HG03571 (cell line): ENCODE results near the gene SNPH.

Source experiments
- ATAC-seq: cut with Tn5 transposase; IDR thresholded peaks from one replicate; pipeline ENCODE4 v1.9.1; 2021; ENCODE audit not compliant: unreplicated experiment

SNPH gene

DNA sequence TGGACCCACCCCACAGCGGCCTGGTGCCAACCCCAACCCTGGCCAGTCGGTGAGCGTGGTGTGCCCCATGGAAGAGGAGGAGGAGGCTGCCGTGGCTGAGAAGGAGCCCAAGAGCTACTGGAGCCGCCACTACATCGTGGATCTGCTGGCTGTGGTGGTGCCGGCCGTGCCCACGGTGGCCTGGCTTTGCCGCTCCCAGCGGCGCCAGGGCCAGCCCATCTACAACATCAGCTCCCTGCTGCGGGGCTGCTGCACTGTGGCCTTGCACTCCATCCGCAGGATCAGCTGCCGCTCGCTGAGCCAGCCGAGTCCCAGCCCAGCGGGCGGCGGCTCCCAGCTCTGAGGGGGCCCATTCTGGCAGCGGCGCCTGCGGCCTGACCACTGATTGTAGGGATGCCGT lies 39.6 kb downstream of the SNPH start:
- no peak for ATAC-seq

DNA sequence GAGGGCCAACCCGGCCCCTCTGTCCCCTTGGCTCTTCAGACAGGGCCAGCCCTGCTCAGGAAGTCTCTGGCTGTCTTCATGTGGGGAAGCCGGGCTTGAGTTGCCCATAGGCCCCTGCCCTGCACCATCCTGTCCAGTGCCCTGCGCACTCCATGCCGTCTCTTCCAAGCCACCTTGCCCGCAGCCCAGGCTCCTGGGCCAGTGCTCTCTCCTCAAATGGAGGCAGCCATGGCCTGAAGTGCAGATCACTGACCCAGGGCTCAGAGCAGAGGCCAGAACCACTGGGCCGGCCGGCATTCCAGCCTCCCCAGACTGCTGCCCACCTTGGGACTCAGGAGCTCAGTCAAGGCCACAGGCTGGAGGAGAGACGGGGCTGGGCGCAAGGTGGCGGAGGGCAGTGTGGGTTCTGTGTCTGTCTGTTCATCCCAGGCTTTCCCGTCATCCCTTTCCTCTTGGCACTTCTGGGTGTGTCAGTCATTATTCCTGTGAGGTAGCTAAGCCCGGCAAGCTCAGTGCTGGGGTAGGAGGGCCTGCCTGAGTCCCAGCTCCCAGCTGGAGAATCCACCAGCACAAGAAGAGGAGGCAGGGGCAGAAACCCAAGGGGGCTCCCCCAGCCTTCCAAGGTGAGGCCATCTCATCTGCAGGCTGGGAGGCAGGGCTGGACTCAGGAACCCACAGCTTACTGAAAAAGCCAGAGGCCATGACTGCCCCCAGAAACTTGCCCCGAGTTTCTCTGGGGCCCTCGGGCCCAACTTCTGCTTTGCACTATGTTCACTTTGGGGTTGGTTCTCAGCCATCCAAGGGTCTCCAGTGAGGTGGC lies 40.4 kb downstream of the SNPH start:
- no peak for ATAC-seq

DNA sequence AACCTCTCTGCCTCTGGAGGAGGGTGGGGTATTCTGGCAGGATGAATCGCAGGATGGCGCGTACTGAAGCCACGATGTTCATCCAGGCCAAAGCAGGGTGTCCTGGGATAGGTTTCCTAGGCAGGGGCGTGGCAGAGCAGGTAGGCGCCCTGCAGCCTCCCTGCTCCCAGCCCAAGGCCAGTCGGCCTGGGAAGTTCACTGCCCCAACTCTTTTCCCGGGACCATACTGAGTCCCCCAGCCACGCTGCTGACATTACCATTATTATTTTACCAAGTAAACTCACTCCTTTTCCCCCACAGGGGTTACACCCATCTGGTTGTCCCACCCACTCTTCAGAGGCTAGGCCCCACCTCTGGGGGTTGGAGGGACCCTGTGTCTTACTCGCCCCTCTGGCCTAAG lies 41.1 kb downstream of the SNPH start:
- no peak for ATAC-seq

DNA sequence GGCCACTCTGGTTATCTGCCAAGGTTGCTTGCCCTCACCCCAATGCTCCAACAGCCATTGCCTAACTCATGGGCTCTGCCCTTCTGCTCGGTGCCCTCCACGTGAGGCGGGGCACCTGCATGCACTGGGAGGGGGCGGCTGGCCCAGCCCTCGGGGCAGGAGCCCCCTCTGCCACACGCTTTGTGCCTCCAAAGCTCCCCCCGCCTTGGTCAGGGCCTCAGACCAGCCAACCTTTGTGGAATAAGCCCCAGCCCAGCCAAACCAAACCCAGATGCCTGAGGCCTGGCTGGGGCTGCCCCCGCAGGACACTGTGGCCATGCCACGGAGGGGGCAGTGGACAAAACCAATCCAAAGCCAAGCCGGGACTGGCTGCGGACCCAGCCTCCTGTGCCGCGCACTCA lies 41.5 kb downstream of the SNPH start:
- no peak for ATAC-seq

DNA sequence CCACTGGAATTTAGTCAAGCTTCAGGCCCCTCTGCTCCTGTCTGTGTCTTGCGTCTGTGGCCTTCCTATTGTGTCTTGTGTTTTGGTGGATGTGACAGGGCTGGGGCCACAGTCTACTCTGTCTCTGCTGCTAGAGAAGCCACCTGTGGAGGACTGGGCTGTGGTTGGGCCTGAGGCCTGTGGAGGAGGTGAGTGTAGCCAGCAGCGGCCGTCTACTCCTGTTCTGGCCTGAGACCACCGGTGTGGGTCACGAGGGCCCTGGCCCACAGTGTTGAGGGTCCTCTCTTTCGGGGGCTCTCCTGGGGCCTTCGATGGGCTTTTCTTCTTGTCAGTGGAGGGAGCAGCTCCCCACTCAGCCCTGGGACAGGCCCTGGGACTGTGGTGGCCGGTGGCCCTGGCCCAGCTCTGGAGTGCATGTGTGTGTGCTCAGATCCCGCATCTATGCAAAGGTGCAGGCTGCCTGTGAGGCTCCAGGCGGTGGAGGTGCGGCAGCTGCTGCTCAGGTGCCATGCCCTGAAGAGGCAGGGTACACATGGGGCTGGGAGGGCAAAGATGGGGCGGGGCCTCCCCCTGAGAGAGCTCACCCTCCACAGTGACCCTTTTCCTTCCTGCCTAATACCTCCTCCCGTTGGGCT lies 42.1 kb downstream of the SNPH start:
- no peak for ATAC-seq

DNA sequence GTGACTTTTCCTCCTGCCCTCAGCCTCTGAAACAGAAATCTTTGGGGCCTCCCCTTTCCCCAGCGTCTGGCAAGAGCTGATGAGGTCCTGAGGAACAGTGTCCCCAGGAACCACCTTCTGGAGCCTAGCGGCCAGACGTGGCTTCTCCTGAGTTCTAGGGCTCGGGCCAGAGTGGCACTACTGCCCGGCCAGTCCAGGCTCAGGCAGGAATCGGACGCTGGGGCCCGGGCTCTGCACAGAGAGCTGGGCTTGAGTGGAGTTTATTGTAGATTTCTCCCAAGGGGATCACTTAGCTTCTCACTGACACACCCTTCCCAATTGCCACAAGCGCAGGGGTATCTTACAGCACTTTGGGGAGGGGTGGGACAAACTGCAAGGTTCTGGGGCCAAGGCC lies 42.6 kb downstream of the SNPH start:
- ATAC-seq = no peak

DNA sequence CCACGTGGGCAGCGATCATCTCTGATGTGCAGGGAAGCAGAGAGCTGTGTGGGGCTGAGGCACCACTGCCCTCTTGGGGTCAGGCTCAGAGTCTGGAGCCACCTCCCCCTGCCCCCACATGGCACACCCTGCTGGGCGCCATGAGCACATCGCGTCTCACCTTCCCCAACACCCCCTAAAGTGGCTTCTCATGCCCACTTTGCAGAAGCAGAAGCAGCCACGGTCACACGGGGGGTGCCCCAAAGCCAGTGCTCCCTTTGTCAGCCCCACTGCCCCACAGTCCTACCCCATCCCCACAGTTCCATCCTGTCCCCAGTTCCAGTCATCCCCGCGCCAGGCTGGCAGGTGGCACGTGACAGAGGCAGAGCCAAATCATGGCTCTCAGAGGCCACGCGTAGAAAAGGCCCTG lies 43.3 kb downstream of the SNPH start:
- no peak for ATAC-seq

DNA sequence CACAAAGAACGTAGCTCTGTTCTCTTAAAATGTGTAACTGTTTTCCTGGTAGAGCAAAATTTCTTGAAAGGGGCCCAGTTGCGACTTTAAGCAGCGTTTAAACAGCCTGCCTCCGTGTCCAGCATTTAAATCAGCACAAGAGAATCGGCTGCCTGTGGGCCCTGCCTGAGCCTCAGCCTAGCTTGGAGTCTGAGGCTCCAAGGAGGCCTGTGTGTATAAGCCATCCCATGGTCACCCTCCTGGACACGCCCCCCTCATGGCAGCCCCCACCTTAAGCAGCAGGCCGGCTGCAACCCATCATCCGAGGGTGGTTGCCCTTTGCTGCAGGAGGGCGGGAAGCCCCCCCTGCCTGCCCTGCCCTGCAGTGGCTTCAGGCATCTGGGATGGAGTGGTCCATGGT lies 44.0 kb downstream of the SNPH start:
- no peak for ATAC-seq

DNA sequence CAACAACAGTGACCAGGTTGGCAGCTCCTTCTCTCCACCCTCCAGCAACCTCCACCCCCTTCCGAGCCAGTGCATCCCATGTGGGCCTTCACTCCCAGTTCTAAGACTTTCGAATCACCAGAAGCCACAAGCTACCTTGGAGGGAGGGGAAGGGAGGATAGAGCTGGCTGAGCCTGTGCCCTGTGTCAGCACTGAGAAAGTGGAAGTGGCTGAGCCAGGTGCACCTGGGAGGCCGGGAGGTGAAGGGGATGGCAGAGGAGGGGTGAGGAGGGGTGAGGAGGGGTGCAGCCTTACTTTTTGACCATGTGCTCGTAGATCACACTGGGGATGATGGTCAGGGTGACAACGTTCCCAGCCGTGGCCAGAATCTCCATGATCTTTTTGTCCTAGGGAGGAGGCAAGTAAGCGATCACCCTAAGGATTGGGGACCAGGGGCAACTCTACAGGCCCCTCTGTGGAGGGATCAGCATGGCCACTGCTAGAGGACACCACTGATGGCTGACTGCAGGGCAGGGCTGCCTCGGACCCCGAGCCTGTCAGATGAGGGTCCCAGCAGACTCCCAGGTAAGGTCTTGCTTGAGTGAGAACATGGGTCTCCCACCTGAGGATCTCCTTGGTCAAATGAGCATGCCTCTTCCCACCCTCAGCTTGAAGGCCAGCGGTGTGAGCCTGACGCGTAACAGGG lies 44.6 kb downstream of the SNPH start:
- ATAC-seq = no peak

DNA sequence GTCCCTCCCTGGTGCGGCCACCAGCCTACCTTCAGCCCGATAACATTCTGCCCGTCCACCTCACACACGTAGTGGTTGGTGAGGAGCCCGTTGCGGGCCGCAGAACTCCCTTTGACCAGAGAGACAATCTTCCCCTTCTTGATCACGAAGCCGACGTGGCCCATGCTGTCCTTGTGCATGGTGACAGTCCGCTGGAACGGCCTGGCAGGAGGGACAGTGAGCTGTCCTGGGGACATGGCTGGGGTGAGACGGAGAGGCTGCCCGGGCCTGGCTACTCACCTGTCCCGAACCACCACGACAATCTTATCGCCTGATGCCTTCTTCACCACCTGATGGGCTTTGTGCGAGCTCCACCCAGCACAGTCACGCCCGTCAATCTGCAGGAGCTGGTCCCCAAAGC lies 46.2 kb downstream of the SNPH start:
- no peak for ATAC-seq

DNA sequence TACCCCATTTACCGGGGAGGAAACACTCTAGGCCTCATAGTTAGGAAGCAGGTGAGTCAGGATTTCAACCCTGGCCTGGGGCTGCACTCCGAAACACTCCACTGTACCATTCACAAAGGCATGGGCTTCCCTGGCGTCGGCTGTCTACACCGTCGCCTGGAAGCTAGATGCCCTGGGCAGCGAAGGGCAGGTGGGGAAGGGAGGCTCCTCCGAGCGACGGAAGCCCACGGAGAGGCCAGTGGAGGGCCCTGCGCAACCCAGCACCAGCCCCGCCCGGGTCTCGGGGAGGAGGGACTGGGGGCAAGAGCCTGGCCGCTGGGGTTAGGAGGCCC lies 46.8 kb downstream of the SNPH start:
- ATAC-seq = no peak

DNA sequence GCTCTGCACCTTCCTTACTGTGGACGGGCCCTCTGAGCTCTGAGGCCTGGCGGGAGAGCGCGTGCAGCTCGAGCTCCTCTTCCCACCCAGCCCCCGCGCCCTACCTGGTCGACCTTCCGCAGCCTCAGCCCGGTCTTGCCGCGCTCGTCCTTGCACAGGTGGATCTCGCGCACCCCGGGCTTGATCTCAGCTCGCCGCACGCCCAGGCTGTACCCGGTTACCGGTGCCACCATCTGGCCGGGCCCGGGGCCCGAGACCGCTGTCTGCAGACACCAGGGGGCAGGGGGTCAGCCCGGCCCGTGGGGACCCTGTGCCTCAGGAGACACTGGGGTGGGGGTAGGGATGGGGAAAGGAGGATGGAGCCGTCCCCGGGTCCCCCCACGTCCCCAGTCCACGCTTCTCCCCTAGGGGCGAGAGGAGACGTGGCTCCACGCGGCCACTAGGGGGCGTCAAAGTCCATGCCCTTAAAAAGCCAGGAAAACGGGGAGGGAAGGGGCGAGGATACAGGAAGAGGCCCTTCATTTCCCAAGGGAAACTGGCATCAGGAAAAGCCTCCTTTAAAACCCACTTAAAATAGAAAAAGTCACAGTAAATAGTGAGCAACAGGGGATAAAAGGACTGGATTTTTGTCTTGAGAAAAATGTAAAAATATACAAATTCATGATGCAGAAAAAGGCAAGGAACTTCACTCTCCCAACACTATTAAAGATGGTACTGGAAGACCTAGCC lies 47.3 kb downstream of the SNPH start:
- ATAC-seq = no peak

DNA sequence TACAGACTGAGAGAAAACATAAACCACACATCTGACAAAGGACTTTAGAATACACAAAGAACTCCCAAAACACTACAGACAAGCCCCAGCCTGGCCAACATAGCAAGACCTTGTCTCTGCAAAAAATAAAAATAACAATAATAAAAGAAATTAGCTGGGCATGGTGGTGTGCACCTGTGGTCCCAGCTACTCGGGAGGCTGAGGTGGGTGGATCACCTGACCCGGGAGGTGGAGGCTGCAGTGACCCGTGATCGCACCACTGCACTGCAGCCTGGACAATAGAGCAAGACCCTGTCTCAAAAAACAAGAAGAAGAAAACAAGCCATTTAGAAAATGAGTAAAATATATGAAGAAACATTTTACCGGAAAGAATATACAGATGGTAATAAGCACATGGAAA lies 49.7 kb downstream of the SNPH start:
- ATAC-seq = no peak

DNA sequence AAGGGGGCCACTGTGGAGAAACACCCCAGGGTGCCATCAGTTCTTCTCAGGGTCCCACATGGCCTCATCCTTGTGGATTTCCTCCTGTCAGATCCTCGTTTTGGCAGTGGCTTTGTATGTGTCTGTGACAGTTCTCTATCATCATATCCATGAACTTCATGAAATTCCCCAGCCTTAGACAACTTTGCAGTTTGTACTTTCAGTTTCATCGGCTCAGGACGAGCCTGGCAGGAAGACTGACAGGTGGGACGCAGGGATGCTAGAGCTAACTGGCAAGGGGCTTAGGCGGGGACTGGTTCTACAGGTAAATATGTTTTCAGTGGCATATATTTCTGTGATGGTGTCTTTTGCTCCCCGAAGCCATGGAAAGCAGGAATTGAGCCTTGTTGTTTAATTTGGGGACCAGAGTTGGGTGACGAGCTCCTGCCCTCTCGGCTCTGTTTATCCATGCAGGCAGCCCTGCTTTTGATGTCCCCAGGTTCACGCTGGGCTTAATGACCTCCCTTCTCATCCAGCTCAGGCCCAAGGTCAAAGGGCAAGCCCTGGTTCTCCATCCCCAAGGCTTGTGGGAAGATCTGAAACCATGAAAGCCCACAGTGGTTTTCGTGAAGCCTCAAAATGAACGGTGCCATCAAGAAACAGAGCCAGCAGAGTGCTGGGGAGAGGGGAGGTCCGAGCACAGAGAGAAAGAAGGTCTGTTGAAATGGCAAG lies 51.6 kb downstream of the SNPH start:
- no peak for ATAC-seq

DNA sequence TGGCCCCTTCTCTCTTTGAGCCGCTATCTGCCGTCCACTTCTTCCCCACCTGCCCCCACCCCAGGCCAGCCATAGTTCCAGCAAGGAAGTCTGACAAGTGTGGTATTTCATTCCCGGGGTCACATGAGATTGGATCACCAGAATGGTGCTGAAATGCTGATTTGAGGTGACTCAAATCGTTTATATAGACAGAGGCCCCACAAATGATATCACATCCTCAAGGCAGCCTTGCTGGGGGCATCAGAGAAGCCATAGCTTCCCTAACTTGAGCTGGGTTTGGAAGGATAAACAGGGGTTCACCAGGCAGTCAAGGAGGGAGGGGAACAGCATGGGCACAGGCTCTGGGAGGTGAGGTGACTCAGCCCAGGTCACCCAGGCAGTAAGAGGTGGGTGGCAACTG lies 53.0 kb downstream of the SNPH start:
- ATAC-seq = no peak

DNA sequence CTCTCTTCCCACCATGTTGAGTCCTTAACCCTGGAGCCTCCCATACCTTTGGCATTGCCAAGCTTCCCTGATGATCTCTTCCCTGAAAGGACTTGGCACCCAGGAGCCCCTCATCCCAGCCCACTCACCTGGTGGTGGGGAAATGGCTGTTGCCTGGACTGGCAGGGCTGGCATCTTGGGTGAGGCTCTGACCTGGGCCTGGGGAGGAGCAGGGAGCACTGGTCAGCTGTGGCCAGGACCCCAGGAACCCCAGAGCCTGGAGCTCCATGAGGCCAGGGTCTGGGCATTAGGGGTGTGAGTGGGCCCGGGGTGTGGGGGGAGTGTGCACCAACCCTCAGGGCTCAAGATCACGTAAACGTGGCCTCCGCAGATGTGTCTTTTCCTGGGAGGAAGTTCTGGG lies 53.4 kb downstream of the SNPH start:
- ATAC-seq = no peak

DNA sequence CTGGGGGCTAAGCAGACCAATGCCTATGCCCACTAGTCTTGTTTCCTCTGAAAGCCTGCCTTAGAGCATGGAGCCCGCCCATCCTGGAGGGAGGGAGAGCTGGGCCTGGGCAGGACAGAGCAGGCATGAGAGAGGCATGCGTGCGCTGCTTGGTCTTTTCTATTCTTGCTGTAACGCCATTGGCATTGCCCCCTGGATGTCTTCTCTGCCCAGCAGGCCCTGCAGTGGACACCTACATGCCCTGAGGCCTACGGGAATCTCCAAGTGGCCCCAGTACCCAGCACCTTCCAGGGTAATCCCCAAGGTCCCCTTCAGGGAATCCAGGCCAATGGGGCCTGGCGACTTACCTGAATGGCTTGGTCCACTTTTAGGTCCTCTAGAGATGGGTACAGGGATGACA lies 53.9 kb downstream of the SNPH start:
- ATAC-seq = no peak

DNA sequence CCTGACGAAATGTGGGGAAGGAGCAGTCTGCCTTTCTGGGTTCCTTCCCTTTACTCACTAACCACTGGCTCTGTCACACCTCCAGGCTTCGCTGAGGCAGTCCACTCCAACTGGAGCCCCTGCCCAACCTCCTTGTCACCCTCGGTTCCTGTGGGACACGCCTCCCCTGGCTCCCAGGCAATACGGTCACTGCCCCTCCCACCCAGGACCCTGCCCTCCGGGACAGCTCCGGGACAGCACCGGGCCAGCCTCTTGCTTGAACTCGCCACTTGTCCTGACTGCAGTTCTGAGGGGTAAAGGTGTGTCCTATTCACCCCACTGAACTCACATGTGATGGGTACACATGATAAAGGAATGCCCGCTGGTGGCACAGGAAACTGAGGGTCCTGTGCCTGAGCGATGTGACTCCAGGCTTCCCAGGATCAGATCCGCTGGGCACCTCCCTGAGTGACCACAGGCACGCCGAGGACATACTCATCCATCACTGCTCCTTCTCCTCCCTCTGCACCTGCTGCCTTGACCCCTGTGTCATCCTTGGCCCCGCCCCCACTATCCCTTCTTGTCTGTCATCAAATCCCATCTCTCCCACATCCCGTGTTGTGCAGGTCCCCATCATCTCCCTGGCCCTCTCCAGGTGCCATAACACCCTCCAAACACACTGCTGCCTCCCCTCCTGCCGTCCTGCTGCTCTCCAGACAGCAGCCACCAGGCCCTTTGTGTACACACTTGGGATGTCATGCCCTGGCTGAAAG lies 55.0 kb downstream of the SNPH start:
- ATAC-seq = no peak

DNA sequence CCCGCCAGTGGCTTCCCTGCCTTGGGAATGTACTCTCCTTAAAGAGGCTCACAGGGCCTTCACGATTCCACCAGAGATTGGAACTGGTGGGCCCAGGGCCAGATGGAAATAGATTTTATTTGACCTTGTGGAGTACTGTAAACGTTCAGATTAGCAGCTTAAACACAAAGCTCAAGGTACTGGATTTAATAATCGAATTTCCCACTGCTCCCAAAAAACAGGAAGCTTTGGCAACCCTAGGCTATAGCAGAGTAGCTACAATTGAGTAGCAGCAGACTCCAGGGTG lies 55.5 kb downstream of the SNPH start:
- no peak for ATAC-seq

DNA sequence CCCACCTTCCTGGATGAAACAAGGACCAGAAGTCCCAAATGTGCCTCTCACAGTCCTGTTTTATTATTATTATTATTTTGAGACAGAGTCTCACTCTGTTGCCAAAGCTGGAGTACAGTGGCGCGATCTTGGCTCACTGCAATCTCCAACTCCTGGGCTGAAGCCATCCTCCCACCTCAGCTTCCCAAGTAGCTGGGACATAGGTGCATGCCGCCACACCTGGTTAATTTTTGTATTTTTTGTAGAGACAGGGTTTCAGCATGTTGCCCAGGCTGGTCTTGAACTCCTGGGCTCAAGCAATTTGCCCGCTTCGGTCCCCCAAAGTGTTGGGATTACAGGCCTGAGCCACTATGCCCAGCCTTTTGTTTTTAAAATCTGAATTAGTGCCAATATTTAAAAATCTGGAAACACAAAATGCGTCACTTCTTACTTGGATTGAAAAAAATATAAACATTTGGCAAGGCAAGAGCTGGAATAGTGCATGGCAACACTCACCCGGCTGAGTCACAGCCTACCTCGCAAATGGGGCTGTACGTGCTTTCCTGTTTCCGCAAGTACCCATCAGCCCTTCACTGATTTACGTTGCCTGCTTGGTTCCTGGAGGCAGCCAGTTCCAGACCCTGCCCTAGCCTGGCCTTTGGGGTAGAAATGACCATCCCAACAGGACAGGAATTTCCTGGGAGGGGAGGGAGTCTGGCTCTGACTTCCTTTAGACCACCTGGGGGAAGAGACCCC lies 56.6 kb downstream of the SNPH start:
- no peak for ATAC-seq
